ENCODE measurements around the gene CHTOP.

GRCh38 chr1:153627715-153628626 lies 5.9 kb upstream of the CHTOP start, which contains the start of gene S100A1:
- TF ChIP-seq SIN3A (IDR thresholded peaks at IDR 0.05; ENCODE audit: borderline replicate concordance, low read depth, low read length) (no peak), PHF21A (CRISPR knock-in tag; IDR thresholded peaks at IDR 0.05) (no peak), SIN3B (IDR thresholded peaks at IDR 0.05; ENCODE audit: low read length) (no peak), ZFP82 (CRISPR knock-in tag; IDR thresholded peaks at IDR 0.05; ENCODE audit: borderline replicate concordance) (no peak), TEAD3 (CRISPR knock-in tag; optimal IDR thresholded peaks at IDR 0.05; ENCODE audit: borderline replicate concordance) (peak; percentile 17), CTCF (CRISPR knock-in tag; IDR thresholded peaks at IDR 0.05) (peak; percentile 80), ZFP36 (IDR thresholded peaks at IDR 0.05; ENCODE audit: borderline replicate concordance, low read depth, low read length, partially characterized antibody) (no peak), EP300 (IDR thresholded peaks at IDR 0.05; ENCODE audit: low read depth in 2 of 2, low read length in 2 of 2) (0 out of 4 replicates have a peak, but pooled peaks of 1 of the 2 experiments have one; percentile 18), EP300 (CRISPR knock-in tag; IDR thresholded peaks at IDR 0.05; ENCODE audit: borderline replicate concordance) (no peak), PCBP2 (optimal IDR thresholded peaks at IDR 0.05; ENCODE audit: low read depth, low read length, poor library complexity, severe bottlenecking) (no peak), SMAD3 (CRISPR knock-in tag; IDR thresholded peaks at IDR 0.05) (no peak)
- TF ChIP-seq, protein P1, sequence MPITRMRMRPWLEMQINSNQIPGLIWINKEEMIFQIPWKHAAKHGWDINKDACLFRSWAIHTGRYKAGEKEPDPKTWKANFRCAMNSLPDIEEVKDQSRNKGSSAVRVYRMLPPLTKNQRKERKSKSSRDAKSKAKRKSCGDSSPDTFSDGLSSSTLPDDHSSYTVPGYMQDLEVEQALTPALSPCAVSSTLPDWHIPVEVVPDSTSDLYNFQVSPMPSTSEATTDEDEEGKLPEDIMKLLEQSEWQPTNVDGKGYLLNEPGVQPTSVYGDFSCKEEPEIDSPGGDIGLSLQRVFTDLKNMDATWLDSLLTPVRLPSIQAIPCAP (CRISPR knock-in tag; IDR thresholded peaks at IDR 0.05; ENCODE audit: low read depth) = no peak
- TF ChIP-seq, protein P2, sequence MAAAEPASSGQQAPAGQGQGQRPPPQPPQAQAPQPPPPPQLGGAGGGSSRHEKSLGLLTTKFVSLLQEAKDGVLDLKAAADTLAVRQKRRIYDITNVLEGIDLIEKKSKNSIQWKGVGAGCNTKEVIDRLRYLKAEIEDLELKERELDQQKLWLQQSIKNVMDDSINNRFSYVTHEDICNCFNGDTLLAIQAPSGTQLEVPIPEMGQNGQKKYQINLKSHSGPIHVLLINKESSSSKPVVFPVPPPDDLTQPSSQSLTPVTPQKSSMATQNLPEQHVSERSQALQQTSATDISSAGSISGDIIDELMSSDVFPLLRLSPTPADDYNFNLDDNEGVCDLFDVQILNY (CRISPR knock-in tag; conservative IDR thresholded peaks at IDR 0.05) = no peak
- TF ChIP-seq, protein P3, sequence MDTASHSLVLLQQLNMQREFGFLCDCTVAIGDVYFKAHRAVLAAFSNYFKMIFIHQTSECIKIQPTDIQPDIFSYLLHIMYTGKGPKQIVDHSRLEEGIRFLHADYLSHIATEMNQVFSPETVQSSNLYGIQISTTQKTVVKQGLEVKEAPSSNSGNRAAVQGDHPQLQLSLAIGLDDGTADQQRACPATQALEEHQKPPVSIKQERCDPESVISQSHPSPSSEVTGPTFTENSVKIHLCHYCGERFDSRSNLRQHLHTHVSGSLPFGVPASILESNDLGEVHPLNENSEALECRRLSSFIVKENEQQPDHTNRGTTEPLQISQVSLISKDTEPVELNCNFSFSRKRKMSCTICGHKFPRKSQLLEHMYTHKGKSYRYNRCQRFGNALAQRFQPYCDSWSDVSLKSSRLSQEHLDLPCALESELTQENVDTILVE (CRISPR knock-in tag; IDR thresholded peaks at IDR 0.05) = no peak

All from HepG2 (cell line).